ENCODE results near the gene FLOT2. TPM values are rescaled to one million over a fixed set of nuclear protein-coding genes. Genes with fewer than 3 reads are reported as not detected.

FLOT2 gene
- total RNA-seq, 1 experiment from 2014 or later: 118 TPM

GRCh38 chr17:28887871-28888471 is 9.6 kb downstream of the FLOT2 start:
- Histone ChIP-seq H3F3A (ENCODE audit: insufficient read depth, low read depth) (peaks cover 5% of the 10 kb centered on the region; the same call in 1 of the 2 replicates), H3K9me3 (ENCODE audit: insufficient read depth, low read depth) (no peaks in the 10 kb centered on the region), H3K27ac (no peak overlapping the region), H3K9me2 (ENCODE audit: insufficient read depth) (no peaks in the 10 kb centered on the region), H3K79me2 (ENCODE audit: low read depth) (no peaks in the 10 kb centered on the region), H3K4me2 (no peak overlapping the region), H3K27me3 (ENCODE audit: insufficient read depth, low read depth) (no peaks in the 10 kb centered on the region), H2AFZ (no peak overlapping the region), H3K4me1 (replicated peaks; ENCODE audit: insufficient read depth) (no peaks in the 10 kb centered on the region), H3K36me3 (ENCODE audit: low read depth) (no peaks in the 10 kb centered on the region), H4K20me1 (ENCODE audit: insufficient read depth) (no peaks in the 10 kb centered on the region), H3K4me3 (no peak overlapping the region)
- BruUV-seq (replicated peaks): no TSS peak
- ChIA-PET POLR2A (ENCODE audit: unreplicated experiment) (no interaction called here), CTCF (no interaction called here)
- TF ChIP-seq EZH2 (IDR thresholded peaks at IDR 0.05; ENCODE audit: low read depth) (no peak), CTCF (conservative IDR thresholded peaks at IDR 0.05) (no peak)
- no peak for DNase-seq
- intact Hi-C loops (cut with micrococcal nuclease; ENCODE audit: unreplicated experiment): no loop called here

GRCh38 chr17:28885951-28886350 is 11.6 kb downstream of the FLOT2 start:
- Histone ChIP-seq H2AFZ (no peak overlapping the region), H3K9me2 (ENCODE audit: insufficient read depth) (no peaks in the 10 kb centered on the region), H4K20me1 (ENCODE audit: insufficient read depth) (no peaks in the 10 kb centered on the region), H3K36me3 (ENCODE audit: low read depth) (no peaks in the 10 kb centered on the region), H3K79me2 (ENCODE audit: low read depth) (no peaks in the 10 kb centered on the region), H3K4me2 (no peak overlapping the region), H3K9me3 (ENCODE audit: insufficient read depth, low read depth) (no peaks in the 10 kb centered on the region), H3K4me3 (no peak overlapping the region), H3K4me1 (replicated peaks; ENCODE audit: insufficient read depth) (no peaks in the 10 kb centered on the region), H3F3A (ENCODE audit: insufficient read depth, low read depth) (peaks cover 5% of the 10 kb centered on the region; the same call in 1 of the 2 replicates), H3K27ac (no peak overlapping the region), H3K27me3 (ENCODE audit: insufficient read depth, low read depth) (no peaks in the 10 kb centered on the region)
- BruUV-seq (replicated peaks): no TSS peak
- ChIA-PET CTCF (no interaction called here), POLR2A (ENCODE audit: unreplicated experiment) (no interaction called here)
- intact Hi-C loops (cut with micrococcal nuclease; ENCODE audit: unreplicated experiment): no loop called here
- TF ChIP-seq EZH2 (IDR thresholded peaks at IDR 0.05; ENCODE audit: low read depth) (no peak), CTCF (conservative IDR thresholded peaks at IDR 0.05) (no peak)
- DNase-seq: no peak

GRCh38 chr17:28885363-28885762 is 12.2 kb downstream of the FLOT2 start:
- intact Hi-C loops (cut with micrococcal nuclease; ENCODE audit: unreplicated experiment): no loop called here
- H3K9me2 ChIP-seq (ENCODE audit: insufficient read depth): no peaks in the 10 kb centered on the region
- no peaks in the 10 kb centered on the region for H3K36me3 ChIP-seq (ENCODE audit: low read depth)
- DNase-seq: no peak
- no peak overlapping the region for H2AFZ ChIP-seq
- no peak overlapping the region for H3K4me3 ChIP-seq
- H3F3A ChIP-seq (ENCODE audit: insufficient read depth, low read depth): 0 out of 2 replicates have a peak, but pooled peaks cover under 1% of the 10 kb centered on the region
- no peaks in the 10 kb centered on the region for H4K20me1 ChIP-seq (ENCODE audit: insufficient read depth)
- H3K27ac ChIP-seq: no peak overlapping the region
- CTCF ChIA-PET: no interaction called here
- no peaks in the 10 kb centered on the region for H3K79me2 ChIP-seq (ENCODE audit: low read depth)
- no peaks in the 10 kb centered on the region for H3K9me3 ChIP-seq (ENCODE audit: insufficient read depth, low read depth)
- no peaks in the 10 kb centered on the region for H3K27me3 ChIP-seq (ENCODE audit: insufficient read depth, low read depth)
- H3K4me1 ChIP-seq (replicated peaks; ENCODE audit: insufficient read depth): no peaks in the 10 kb centered on the region
- POLR2A ChIA-PET (ENCODE audit: unreplicated experiment): no interaction called here
- H3K4me2 ChIP-seq: no peak overlapping the region
- TF ChIP-seq CTCF (conservative IDR thresholded peaks at IDR 0.05) (no peak), EZH2 (IDR thresholded peaks at IDR 0.05; ENCODE audit: low read depth) (no peak)
- BruUV-seq (replicated peaks): no TSS peak

Data from PC-9 (cell line).